ENCODE measurements around the gene CCDC91. TPM values are rescaled to one million over a fixed set of nuclear protein-coding genes. Genes with fewer than 3 reads are reported as not detected.

CCDC91 gene
- total and polyA plus RNA-seq, 4 donors, result 19.8 to 30.1 (median 28.7) TPM

DNA sequence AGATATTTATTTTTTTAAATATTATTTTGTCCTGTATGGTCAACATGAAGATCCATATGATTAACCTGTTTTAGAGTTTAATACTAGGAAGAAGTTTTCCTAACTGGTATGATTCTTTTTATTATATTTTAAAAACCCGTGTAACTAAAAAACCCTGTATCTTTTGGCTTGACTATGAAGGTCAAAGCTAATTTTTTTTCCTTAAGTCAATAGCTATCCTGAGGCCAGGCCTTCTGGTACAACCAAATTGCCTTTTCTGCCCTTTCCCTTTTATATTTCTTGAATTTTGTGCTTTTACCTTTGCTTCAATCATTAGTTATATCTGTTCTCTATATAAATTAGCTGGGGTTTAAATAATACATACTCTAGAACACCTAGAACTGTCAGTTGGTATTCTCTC is 30.6 kb upstream of the CCDC91 start:
- H3K9me3 ChIP-seq (ENCODE audit: control insufficient read depth, low read length), result no peaks in the 10 kb centered on the region
- DNase-seq, result no peak
- intact Hi-C loops (cut with DNase I), result no loop called here
- no peak for ATAC-seq (ENCODE audit: low FRiP score)
- H3K4me1 ChIP-seq (ENCODE audit: control insufficient read depth in 1 of 2, insufficient read depth in 2 of 2, low read length in 2 of 2), result no peaks in the 10 kb centered on the region
- H3K27ac ChIP-seq (ENCODE audit: low read depth in 1 of 2, low read length in 2 of 2), result no peak overlapping the region
- no peak overlapping the region for H3K4me3 ChIP-seq (ENCODE audit: low read length in 2 of 2)
- no peaks in the 10 kb centered on the region for H3K36me3 ChIP-seq (ENCODE audit: control insufficient read depth in 1 of 2, insufficient read depth in 2 of 2, low read length in 1 of 2)
- no peaks in the 10 kb centered on the region for H3K27me3 ChIP-seq (ENCODE audit: control insufficient read depth in 1 of 2, insufficient read depth in 2 of 2, low read length in 1 of 2)
- WGBS, 2 donors, result 9 to 10% methylated on average over 1 of the region's 1 CpG

DNA sequence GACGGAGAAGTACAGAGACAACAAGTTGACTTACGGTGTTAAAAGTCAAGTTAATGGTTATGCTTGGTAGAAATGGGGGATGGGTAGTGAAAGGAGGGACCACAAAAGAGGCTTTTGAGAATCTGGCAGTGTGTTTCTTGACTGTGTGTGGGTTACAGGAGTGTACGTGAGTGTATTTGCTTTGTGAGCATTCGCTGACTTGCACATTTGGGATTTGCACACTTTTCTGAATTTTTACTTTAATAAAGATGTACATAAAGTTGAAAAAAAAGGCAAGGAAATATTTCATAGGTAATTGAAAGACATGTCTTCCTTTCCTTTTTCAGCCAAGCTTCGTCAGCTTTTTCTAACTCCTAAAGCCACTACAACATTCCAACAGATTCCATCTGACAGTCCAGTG is 28.6 kb upstream of the CCDC91 start:
- Histone ChIP-seq H3K4me1 (ENCODE audit: control insufficient read depth in 1 of 2, insufficient read depth in 2 of 2, low read length in 2 of 2) (no peaks in the 10 kb centered on the region), H3K9me3 (ENCODE audit: control insufficient read depth, low read length) (no peaks in the 10 kb centered on the region), H3K27ac (ENCODE audit: low read depth in 1 of 2, low read length in 2 of 2) (no peak overlapping the region), H3K4me3 (ENCODE audit: low read length in 2 of 2) (no peak overlapping the region), H3K27me3 (ENCODE audit: control insufficient read depth in 1 of 2, insufficient read depth in 2 of 2, low read length in 1 of 2) (no peaks in the 10 kb centered on the region), H3K36me3 (ENCODE audit: control insufficient read depth in 1 of 2, insufficient read depth in 2 of 2, low read length in 1 of 2) (no peaks in the 10 kb centered on the region)
- intact Hi-C loops (cut with DNase I), result no loop called here
- DNase-seq, result no peak
- no peak for ATAC-seq (ENCODE audit: low FRiP score)
- WGBS, 2 donors, result 92 to 96% methylated on average over 5 of the region's 5 CpGs

DNA sequence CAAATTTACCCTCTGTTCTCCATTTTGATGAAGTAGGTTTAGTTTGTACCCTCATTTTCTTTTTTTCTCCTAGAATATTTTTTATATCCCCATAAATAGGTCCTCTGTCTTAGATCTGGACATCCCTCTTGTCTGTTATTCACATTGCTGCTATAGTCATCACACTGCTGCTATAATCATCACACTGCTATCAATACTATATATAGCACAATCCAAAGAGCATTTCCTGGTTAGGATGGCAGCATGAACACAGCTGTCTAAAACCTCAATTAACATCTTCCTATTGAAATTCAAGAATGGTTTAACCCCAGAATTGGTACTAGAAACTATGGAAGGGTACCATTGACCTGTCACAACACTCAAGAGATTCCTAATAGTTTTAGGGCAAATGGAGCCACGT is 27.6 kb upstream of the CCDC91 start:
- 85 to 93% methylated on average over 1 of the region's 1 CpG for WGBS, 2 donors
- DNase-seq (no peak), ATAC-seq (ENCODE audit: low FRiP score) (no peak)
- H3K4me3 ChIP-seq (ENCODE audit: low read length in 2 of 2), result no peak overlapping the region
- intact Hi-C loops (cut with DNase I), result no loop called here
- H3K36me3 ChIP-seq (ENCODE audit: control insufficient read depth in 1 of 2, insufficient read depth in 2 of 2, low read length in 1 of 2), result no peaks in the 10 kb centered on the region
- no peaks in the 10 kb centered on the region for H3K9me3 ChIP-seq (ENCODE audit: control insufficient read depth, low read length)
- no peak overlapping the region for H3K27ac ChIP-seq (ENCODE audit: low read depth in 1 of 2, low read length in 2 of 2)
- H3K27me3 ChIP-seq (ENCODE audit: control insufficient read depth in 1 of 2, insufficient read depth in 2 of 2, low read length in 1 of 2), result no peaks in the 10 kb centered on the region
- H3K4me1 ChIP-seq (ENCODE audit: control insufficient read depth in 1 of 2, insufficient read depth in 2 of 2, low read length in 2 of 2), result no peaks in the 10 kb centered on the region

DNA sequence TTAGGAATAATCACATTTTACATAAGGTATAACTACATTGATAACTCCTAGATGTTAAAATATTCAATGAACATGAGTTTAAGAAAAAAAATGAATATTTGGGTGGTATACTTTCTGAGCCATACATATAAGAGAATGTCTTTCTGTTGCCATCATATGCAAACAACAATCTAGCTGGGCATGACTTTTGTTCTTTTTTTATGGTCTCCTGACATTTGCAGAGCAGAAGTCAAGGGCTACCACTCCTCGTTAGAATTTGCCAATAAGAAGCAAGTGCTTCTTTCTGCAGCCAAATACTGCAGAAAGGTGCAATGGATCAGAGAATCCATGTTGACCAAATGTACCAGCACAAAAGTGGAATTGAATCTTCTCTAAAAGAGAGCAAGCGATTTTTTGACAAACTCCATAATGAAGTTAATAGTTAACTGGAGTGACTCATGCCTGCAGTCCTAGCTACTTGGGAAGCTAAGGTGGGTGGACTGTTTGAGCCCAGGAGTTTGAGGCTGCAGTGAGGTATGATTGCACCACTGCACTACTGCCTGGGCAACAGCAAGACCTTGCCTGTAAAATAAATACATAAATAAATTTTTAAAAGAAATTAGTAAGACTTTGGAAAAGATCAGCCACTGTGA is 25.5 kb upstream of the CCDC91 start:
- no peak overlapping the region for H3K4me3 ChIP-seq (ENCODE audit: low read length in 2 of 2)
- H3K4me1 ChIP-seq (ENCODE audit: control insufficient read depth in 1 of 2, insufficient read depth in 2 of 2, low read length in 2 of 2), result no peaks in the 10 kb centered on the region
- no peaks in the 10 kb centered on the region for H3K27me3 ChIP-seq (ENCODE audit: control insufficient read depth in 1 of 2, insufficient read depth in 2 of 2, low read length in 1 of 2)
- no peaks in the 10 kb centered on the region for H3K36me3 ChIP-seq (ENCODE audit: control insufficient read depth in 1 of 2, insufficient read depth in 2 of 2, low read length in 1 of 2)
- no peak for ATAC-seq (ENCODE audit: low FRiP score)
- H3K9me3 ChIP-seq (ENCODE audit: control insufficient read depth, low read length), result peaks cover 1% of the 10 kb centered on the region
- intact Hi-C loops (cut with DNase I), result no loop called here
- no peak for DNase-seq
- H3K27ac ChIP-seq (ENCODE audit: low read depth in 1 of 2, low read length in 2 of 2), result no peak overlapping the region
- 83 to 84% methylated on average over 2 of the region's 2 CpGs for WGBS, 2 donors

DNA sequence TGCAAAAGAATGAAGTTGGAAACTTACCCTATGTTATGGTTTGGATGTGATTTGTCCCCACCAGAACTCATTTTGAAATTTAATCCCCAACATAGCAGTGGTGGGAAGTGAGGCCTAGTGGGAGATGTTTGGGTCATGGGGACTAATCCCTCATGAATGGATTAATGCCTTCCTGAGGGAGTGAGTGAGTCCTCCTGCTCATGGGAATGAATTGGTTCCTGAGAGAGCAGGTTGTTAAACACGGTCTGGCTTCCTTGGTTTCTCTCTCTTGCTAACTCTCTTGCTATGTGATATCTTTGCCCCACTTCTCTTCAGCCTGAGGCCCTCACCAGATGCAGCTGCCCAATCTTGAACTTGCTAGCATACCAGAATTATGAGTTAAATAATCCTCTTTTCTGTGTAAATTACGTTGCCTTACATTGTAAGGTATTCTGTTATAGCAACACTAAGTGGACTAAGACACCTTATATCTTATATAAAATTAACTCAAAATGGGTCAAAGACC is 22.2 kb upstream of the CCDC91 start:
- no peak overlapping the region for H3K27ac ChIP-seq (ENCODE audit: low read depth in 1 of 2, low read length in 2 of 2)
- no peaks in the 10 kb centered on the region for H3K36me3 ChIP-seq (ENCODE audit: control insufficient read depth in 1 of 2, insufficient read depth in 2 of 2, low read length in 1 of 2)
- H3K4me3 ChIP-seq (ENCODE audit: low read length in 2 of 2), result no peak overlapping the region
- intact Hi-C loops (cut with DNase I), result no loop called here
- peaks cover 1% of the 10 kb centered on the region for H3K9me3 ChIP-seq (ENCODE audit: control insufficient read depth, low read length)
- no peak for DNase-seq
- 89 to 93% methylated on average over 2 of the region's 2 CpGs for WGBS, 2 donors
- H3K27me3 ChIP-seq (ENCODE audit: control insufficient read depth in 1 of 2, insufficient read depth in 2 of 2, low read length in 1 of 2), result no peaks in the 10 kb centered on the region
- no peak for ATAC-seq (ENCODE audit: low FRiP score)
- no peaks in the 10 kb centered on the region for H3K4me1 ChIP-seq (ENCODE audit: control insufficient read depth in 1 of 2, insufficient read depth in 2 of 2, low read length in 2 of 2)

DNA sequence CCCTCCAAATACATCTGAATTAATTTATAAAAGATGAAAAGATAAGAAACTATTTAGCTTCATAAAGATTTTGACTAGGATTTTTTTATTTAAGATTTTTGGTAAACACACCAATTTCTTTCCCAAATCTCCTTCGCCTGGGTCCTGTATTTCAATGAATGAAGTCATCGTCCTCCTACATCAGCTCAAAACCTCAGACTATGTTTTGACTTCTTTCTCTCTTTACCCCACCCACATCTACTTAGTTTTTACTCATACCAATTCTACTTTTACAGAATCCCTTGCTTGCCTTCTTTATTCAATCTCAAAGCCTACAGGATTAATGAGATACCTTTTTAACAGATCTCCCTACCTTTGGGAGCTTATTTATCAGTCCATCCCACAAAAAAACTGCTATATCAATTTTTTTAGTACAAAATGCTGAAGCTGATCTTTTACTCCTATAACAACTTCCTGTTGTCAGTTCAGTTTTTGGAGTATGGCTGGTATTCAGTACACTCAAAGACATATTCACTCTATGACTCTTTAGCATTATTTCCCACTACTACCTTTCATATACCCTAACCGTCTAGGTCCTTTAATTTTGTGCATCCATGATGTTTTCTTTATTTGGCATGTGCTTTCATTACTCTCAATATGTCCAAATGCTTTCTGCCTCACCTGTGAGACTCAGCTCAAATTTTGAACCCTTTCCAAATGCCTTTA is 18.7 kb upstream of the CCDC91 start:
- peaks cover 0 to 1% of the 10 kb centered on the region in 2 donors for H3K27me3 ChIP-seq (ENCODE audit: control insufficient read depth in 1 of 2, insufficient read depth in 2 of 2, low read length in 1 of 2)
- intact Hi-C loops (cut with DNase I), result loop anchor here in 1 of 2 donors (2.0 to 10.0 kb wide), 2 partner anchors 201 to 427 kb away; no protein-coding TSS in a partner anchor
- H3K4me1 ChIP-seq (ENCODE audit: control insufficient read depth in 1 of 2, insufficient read depth in 2 of 2, low read length in 2 of 2), result no peaks in the 10 kb centered on the region
- ATAC-seq (ENCODE audit: low FRiP score) (no peak), DNase-seq (no peak)
- no peak overlapping the region for H3K27ac ChIP-seq (ENCODE audit: low read depth in 1 of 2, low read length in 2 of 2)
- no peak overlapping the region for H3K4me3 ChIP-seq (ENCODE audit: low read length in 2 of 2)
- 87 to 88% methylated on average over 3 of the region's 3 CpGs for WGBS, 2 donors
- peaks cover 1% of the 10 kb centered on the region for H3K9me3 ChIP-seq (ENCODE audit: control insufficient read depth, low read length)
- H3K36me3 ChIP-seq (ENCODE audit: control insufficient read depth in 1 of 2, insufficient read depth in 2 of 2, low read length in 1 of 2), result no peaks in the 10 kb centered on the region

DNA sequence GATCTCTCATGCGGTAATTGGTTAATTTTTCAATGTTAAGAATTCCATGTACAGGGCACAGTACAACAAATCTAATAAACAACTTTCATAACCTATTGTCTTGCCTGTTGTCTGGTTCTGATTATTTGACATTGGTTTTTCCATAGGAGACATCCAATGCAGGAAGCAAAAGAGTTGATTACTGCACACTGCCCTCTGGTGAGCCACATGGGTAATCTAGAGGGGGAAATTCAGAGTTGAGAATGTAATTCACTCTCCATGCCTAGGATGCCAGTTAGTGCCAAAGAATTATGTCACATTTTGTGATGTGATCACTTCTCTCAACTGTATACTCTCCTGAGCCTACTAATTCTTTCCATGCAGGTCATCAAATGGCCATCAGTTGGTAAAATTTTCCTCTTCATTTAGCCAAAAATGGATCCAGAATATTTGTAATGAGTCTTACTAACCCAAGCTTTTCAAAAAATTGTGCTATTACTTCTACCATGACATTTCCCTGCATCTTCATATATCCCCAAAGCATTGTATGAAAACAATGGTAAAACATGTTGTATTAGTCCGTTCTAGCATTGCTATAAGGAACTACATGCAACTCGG is 17.7 kb upstream of the CCDC91 start:
- H3K4me3 ChIP-seq (ENCODE audit: low read length in 2 of 2), result no peak overlapping the region
- no peak overlapping the region for H3K27ac ChIP-seq (ENCODE audit: low read depth in 1 of 2, low read length in 2 of 2)
- ATAC-seq (ENCODE audit: low FRiP score), result peak; percentile 70
- H3K27me3 ChIP-seq (ENCODE audit: control insufficient read depth in 1 of 2, insufficient read depth in 2 of 2, low read length in 1 of 2), result peaks cover 0 to 1% of the 10 kb centered on the region in 2 donors
- intact Hi-C loops (cut with DNase I), result loop anchor here in 1 of 2 donors (2.0 to 10.0 kb wide), 2 partner anchors 202 to 428 kb away; no protein-coding TSS in a partner anchor
- no peaks in the 10 kb centered on the region for H3K4me1 ChIP-seq (ENCODE audit: control insufficient read depth in 1 of 2, insufficient read depth in 2 of 2, low read length in 2 of 2)
- H3K36me3 ChIP-seq (ENCODE audit: control insufficient read depth in 1 of 2, insufficient read depth in 2 of 2, low read length in 1 of 2), result no peaks in the 10 kb centered on the region
- H3K9me3 ChIP-seq (ENCODE audit: control insufficient read depth, low read length), result peaks cover 1% of the 10 kb centered on the region
- DNase-seq, result no peak
- WGBS, 2 donors, result 89 to 96% methylated on average over 3 of the region's 3 CpGs

DNA sequence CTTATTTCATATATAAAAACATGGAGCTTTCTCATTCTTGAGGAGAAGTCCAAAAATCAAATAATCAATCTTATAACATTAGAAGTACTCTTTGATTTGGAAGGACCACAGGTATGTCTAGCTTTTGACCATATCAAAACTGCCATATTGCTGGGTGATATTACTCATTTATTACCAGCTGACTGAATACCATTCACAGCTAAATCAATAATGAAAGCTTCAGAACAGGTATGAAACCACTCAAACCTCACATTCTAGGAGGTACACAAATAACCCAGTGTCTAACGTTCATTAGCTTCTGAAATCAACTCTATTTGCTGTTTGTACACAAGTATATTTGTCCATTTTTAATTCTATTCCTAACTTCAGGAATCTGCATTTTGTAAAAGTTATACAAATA is 16.8 kb upstream of the CCDC91 start:
- H3K4me3 ChIP-seq (ENCODE audit: low read length in 2 of 2), result no peak overlapping the region
- intact Hi-C loops (cut with DNase I), result loop anchor here in 1 of 2 donors (2.0 to 10.0 kb wide), 2 partner anchors 203 to 429 kb away; no protein-coding TSS in a partner anchor
- peaks cover 0 to 1% of the 10 kb centered on the region in 2 donors for H3K27me3 ChIP-seq (ENCODE audit: control insufficient read depth in 1 of 2, insufficient read depth in 2 of 2, low read length in 1 of 2)
- WGBS, 2 donors, result 87 to 92% methylated on average over 1 of the region's 1 CpG
- no peaks in the 10 kb centered on the region for H3K4me1 ChIP-seq (ENCODE audit: control insufficient read depth in 1 of 2, insufficient read depth in 2 of 2, low read length in 2 of 2)
- no peaks in the 10 kb centered on the region for H3K36me3 ChIP-seq (ENCODE audit: control insufficient read depth in 1 of 2, insufficient read depth in 2 of 2, low read length in 1 of 2)
- no peak overlapping the region for H3K27ac ChIP-seq (ENCODE audit: low read depth in 1 of 2, low read length in 2 of 2)
- H3K9me3 ChIP-seq (ENCODE audit: control insufficient read depth, low read length), result no peaks in the 10 kb centered on the region
- ATAC-seq (ENCODE audit: low FRiP score), result no peak
- no peak for DNase-seq
